Activated T-helper 9 cell treated with anti-CD3 and anti-CD28 coated beads, Interleukin-2, amount 50 U/mL, for 16 hours (primary cell): ENCODE measurements around the gene RAB20.
"Not testable (repeated sequence)": the region's sequence is repeated elsewhere in the genome, so short reads cannot be mapped to it uniquely, and the experiment has no call there.

Source experiments
- DNase-seq: peaks from one replicate; pipeline ENCODE4 v3.0.0-alpha.2; 2020; ENCODE audit warnings: low read depth

Gene RAB20

GRCh38 chr13:110491869-110492678 lies 69.4 kb downstream of the RAB20 start:
- no peak for DNase-seq

GRCh38 chr13:110490009-110490770 lies 71.3 kb downstream of the RAB20 start:
- no peak for DNase-seq

- not testable (repeated sequence) for DNase-seq
These were observed 74.6 kb downstream of the RAB20 start for GRCh38 chr13:110486880-110487279.

GRCh38 chr13:110486061-110486715 lies 75.3 kb downstream of the RAB20 start:
- no peak for DNase-seq

- DNase-seq = no peak
These were observed 75.9 kb downstream of the RAB20 start for GRCh38 chr13:110485604-110486003.

GRCh38 chr13:110484290-110485048 lies 77.1 kb downstream of the RAB20 start:
- no peak for DNase-seq

GRCh38 chr13:110483386-110483968 lies 78.0 kb downstream of the RAB20 start:
- no peak for DNase-seq

- no peak for DNase-seq
These were observed 81.4 kb downstream of the RAB20 start for GRCh38 chr13:110480161-110480560.

- DNase-seq = no peak
These were observed 81.9 kb downstream of the RAB20 start for GRCh38 chr13:110479648-110480047.

- no peak for DNase-seq
These were observed 82.3 kb downstream of the RAB20 start for GRCh38 chr13:110479215-110479545.

- DNase-seq = no peak
These were observed 82.9 kb downstream of the RAB20 start for GRCh38 chr13:110478405-110479214.

GRCh38 chr13:110477706-110478245 lies 83.7 kb downstream of the RAB20 start:
- DNase-seq = no peak

GRCh38 chr13:110476220-110476617 lies 85.3 kb downstream of the RAB20 start:
- DNase-seq = no peak

GRCh38 chr13:110475550-110476219 lies 85.8 kb downstream of the RAB20 start:
- DNase-seq = no peak

GRCh38 chr13:110475117-110475516 lies 86.4 kb downstream of the RAB20 start:
- DNase-seq = no peak

- DNase-seq = no peak
These were observed 86.8 kb downstream of the RAB20 start for GRCh38 chr13:110474713-110475112.
